NAMALWA (cell line): ENCODE results near the gene SRP68.
"Not testable (repeated sequence)": the region's sequence is repeated elsewhere in the genome, so short reads cannot be mapped to it uniquely, and the experiment has no call there.

Source experiments
- DNase-seq: peaks from one replicate; pipeline ENCODE4 v3.0.0-alpha.2; 2015; ENCODE audit warnings: low spot score

The SRP68 gene

GRCh38 chr17:76046064-76046463, 26.3 kb downstream of the SRP68 start:
- DNase-seq = no peak

DNA sequence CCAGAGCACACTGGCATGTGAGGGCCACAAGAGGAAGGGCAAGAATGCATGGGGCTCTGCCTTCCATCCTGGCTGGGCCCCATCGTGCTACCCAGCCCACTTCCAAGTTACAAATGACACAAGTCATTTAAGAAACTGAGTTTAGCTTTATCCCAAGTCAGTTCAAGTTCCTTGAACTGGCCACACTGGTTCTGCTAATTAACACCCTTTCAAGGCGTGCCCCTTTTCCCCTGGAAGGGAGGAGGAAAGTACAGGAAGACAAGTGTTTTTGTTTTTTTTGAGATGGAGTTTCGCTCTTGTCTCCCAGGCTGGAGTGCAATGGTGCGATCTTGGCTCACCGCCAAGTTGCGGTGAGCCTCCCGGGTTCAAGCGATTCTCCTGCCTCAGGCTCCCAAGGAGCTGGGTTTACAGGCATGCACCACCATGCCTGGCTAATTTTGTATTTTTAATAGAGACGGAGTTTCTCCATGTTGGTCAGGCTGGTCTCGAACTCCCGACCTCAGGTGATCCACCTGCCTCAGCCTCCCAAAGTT, 27.8 kb downstream of the SRP68 start:
- DNase-seq = not testable (repeated sequence)

DNA sequence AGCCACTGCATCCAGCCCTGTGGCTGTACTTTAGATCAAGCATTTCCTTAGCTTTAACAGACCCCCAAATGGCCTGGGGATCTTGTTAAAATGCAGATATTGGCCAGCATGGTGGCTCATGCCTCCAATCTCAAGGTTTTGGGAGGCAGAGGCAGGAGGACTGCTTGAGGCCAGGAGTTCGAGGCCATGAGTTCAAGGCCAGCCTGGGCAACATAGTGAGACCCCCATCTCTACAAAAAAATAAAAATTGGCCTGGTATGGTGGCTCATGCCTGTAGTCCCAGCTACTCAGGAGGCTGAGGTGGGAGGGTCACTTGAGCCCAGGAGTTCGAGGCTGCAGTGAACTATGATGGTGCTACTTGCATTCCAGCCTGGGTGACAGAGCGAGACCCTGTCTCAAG, 29.4 kb downstream of the SRP68 start:
- not testable (repeated sequence) for DNase-seq

- no peak for DNase-seq
These were observed 31.9 kb downstream of the SRP68 start for GRCh38 chr17:76040376-76040775.

GRCh38 chr17:76039121-76039520, 33.2 kb downstream of the SRP68 start:
- no peak for DNase-seq

DNA sequence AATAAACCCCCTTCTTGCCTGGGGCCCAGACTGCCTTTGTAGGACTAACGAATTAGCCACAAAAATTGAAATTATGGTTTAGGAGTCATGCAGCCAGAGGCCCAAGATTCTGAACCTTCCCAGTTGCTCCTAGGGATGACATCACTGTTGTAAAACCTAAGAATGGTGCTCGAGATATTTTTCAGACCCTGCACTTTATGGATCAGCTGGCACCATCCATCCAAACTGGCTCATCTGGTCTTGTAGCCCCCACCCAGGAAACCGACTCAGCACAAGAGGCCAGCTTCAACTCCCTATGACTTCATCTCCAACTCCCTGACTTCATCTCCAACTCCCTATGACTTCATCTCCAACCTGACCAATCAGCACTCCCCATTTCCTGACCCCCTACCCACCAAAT, 34.3 kb downstream of the SRP68 start:
- DNase-seq = no peak

GRCh38 chr17:76036497-76037261, 35.6 kb downstream of the SRP68 start:
- DNase-seq = no peak

DNA sequence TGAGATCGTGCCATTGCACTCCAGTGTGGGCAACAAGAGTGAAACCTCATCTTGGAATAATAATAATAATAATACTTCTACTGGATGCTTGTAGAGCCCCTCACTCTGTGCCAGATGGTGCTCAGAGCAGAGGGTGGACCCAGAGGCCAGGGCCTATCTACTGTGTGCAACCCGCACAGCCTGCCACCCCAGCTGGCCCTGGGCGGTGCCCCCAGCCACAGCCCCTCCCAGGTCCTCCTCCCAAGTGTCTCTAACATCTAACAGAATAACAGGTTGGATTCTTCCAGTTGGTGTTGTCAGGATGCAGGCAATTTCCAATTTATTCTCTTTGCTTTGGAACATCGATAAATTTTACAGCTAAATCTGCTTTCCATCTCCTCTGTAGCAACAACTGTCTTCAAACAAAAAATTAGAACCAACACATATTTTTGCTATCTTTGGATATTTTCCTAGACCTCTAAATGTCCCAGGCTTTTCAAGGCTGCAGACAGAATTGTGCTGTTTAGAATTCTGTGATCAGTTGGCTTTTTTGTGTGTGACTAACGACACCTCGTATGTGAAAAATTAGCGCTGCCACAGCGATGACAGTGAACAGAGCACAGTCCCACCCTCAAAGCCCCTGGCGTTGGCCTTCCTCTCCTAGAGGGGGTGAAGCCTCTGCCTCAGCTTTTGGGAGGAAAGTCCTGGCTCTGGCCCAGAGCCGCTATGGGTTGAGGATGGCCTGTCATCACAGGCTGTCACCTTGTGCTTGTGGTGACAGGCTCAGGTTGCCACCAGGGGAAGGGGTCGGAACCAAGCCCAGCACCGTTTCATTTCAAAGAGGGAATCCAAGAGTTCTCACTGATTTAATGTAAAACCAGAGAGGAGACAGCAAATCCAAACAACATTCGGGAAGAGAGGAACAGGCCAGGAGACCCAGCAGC, 37.6 kb downstream of the SRP68 start:
- no peak for DNase-seq

DNA sequence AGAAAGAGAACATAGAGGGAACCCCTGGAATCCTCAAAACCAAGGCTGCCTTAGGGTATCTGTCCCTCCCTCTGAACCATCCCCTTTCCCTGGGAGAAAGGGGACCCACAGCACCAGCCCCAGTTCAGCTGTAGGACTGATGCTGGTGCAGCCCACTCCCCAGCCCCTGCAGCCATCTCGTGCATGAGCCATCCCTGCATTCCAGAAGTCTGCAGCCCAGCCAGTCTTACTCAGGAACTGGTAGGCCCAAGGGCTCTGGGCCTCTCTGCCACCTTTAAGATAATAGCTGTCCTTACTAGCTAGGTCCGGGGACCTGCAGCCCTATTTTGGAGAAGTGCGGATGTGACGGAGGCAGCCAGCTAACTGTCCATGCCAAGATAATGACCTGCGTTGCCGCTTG, 39.2 kb downstream of the SRP68 start:
- DNase-seq = no peak

- DNase-seq = no peak
These were observed 39.6 kb downstream of the SRP68 start for GRCh38 chr17:76032780-76033108.

- no peak for DNase-seq
These were observed 40.1 kb downstream of the SRP68 start for GRCh38 chr17:76032073-76032779.

- no peak for DNase-seq
These were observed 45.0 kb downstream of the SRP68 start, which contains the start of gene EVPL for GRCh38 chr17:76027159-76027839. EVPL (minus strand) TSS chr17:76027306; CDS start chr17:76027198, 108 bp downstream.

- no peak for DNase-seq
These were observed 45.6 kb downstream of the SRP68 start for GRCh38 chr17:76026714-76027158.

GRCh38 chr17:76025294-76025693, 47.0 kb downstream of the SRP68 start:
- no peak for DNase-seq

DNA sequence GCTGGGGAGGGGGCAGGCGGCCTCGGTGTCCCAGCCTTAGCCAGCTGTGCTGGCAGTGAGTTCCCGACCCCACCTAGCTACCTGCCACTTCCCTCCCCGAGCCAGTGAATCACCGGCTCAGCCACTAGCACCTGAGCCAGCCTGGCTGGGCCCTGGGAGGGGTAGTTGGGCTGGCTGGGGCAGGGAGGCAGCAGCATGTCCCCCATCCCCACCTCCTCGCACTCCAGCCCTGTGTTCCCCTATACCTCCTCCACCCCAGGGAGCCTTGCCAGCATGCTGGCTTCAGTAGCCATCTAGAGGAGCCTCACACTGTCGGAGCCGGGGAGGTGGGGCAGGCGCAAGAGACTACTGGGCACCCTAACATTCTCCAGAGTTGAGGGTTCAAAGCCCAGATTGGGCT, 48.0 kb downstream of the SRP68 start:
- DNase-seq = no peak

- DNase-seq = no peak
These were observed 48.4 kb downstream of the SRP68 start for GRCh38 chr17:76023900-76024237.

DNA sequence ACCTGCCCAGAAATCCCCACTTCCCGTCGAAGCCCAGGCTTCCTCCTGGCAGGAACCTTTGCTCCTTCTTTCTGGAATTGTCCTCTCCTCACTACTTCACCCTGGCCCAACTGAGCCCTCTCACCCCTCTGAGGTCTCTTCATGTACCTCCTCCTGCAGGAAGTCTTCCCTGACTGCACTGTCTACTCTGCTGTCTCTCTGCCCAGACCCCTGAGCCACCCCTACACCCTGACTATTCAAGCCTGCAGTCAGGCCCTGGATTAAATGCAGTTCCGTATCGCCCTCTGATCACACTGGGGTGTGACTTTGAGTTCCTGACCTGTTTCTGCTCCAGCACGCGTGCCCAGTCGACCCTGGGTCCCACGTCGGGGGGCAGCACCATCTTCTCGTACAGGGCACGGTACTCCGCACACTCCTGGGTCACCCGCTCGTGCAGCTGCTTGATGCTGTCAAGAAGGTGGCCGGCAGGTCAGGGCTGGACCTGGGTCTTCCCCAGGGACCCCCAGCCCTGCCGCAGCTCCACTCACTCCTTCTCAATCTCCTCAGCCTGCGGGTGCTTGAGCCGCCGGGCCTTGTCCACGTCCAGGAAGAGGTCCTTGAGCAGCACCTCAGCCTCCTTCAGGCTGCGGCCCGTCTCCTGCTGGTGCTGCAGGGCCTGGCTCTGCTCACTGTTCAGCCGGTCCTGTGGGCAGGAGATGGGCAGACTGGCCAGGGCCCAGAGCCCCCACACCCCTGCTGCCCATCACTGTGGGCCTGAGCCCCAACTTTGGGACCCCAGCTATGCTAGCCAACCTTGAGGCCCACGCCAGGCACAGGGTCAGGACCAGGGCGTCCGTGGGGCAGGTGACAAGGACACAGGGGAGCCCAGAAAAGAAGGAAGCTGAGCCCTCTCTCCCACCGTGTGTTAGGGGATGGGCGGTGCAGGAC, 49.1 kb downstream of the SRP68 start:
- DNase-seq = no peak

- no peak for DNase-seq
These were observed 50.0 kb downstream of the SRP68 start for GRCh38 chr17:76022285-76022684.

- DNase-seq = no peak
These were observed 52.4 kb downstream of the SRP68 start for GRCh38 chr17:76019833-76020467.

DNA sequence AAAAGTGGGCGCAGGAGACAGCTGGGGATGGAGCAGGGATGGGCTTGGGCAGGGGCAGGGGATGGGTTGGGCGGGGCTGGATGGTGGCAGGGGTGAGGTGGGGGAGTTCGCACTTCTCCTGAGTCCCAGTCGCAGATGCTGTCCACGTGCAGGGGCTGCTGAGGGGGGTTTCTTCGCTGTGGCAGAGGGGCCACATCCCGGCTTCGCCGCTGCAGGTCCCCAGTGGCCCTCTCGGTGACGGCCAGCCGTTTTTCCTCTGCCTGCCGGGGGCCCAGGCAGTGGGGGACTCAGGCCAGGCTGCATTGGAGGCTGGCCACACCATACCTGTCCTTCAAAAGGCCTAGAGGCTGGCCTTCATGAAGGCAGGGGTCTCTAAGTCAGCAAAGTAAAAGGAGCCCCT, 53.5 kb downstream of the SRP68 start:
- no peak for DNase-seq
